GM12872 (cell line): ENCODE measurements around the gene FOXI2.

ENCODE experiments used
- CTCF ChIP-seq: IDR thresholded peaks from 3 replicates; pipeline ENCODE4 v1.5.1; 2011; ENCODE audit warnings: low read depth, mild to moderate bottlenecking, low read length, moderate library complexity; ENCODE audit not compliant: insufficient read depth

The FOXI2 gene

GRCh38 chr10:127774766-127775559 is 38.0 kb downstream of the FOXI2 start:
- no peak for TF ChIP-seq CTCF

- TF ChIP-seq CTCF: no peak
Measured at GRCh38 chr10:127776816-127777215, 39.8 kb downstream of the FOXI2 start.

- TF ChIP-seq CTCF: no peak
Measured at GRCh38 chr10:127781412-127781811, 44.4 kb downstream of the FOXI2 start.

GRCh38 chr10:127787873-127788272 is 50.9 kb downstream of the FOXI2 start:
- no peak for TF ChIP-seq CTCF

- TF ChIP-seq CTCF: no peak
Measured at GRCh38 chr10:127790066-127790624, 53.2 kb downstream of the FOXI2 start.
